ENCODE data around the gene FOCAD.
"Not testable (repeated sequence)": the region's sequence is repeated elsewhere in the genome, so short reads cannot be mapped to it uniquely, and the experiment has no call there.

Gene FOCAD

DNA sequence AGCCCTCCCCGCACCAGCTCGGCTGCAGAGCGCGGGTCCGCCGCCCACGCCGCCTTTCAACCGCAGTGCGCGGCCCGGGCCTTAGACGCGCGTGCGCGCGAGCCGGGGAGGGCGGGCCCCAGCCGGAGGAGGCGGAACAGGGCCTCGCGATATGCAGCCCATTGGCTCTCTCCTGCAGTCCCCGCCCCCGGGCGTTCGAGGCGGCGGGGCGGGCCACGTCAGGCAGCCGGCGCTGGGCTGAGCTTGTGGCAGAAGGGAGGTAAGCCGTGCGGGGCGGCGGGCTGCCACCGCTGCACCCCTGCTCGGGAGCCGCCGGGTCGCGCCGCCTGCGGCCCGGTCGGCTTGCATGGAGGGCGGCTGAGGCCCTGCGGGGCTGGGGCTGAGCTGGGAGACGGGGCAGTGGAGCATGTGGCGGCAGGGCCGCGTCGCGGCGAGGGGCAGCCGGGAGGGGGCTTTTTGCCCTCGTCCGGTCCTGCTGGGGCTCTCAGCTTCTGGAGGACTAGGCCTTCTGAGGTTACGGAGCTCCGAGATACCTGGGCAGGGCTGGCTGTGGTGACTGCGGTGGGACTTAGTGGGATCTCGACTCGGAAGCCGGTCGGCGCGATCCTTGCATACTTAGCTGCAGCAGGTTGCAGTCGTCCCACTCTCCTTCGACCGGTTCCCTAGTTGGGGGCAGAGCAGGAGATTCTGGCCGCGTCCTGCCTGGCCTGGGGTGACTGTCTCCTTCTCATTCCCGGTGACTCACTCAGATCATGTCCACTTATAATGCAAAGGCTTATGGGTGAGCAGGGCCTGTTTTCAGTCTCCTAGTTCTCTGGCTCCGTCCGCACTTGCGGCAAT, at the start of gene FOCAD:
Gene FOCAD, plus strand, starts transcription at position 225 of the 840 bp plus-strand sequence. CDS start 31,095 bp downstream, outside the sequence.
- peak; percentile 92 for DNase-seq (ENCODE audit: low read depth)

DNA sequence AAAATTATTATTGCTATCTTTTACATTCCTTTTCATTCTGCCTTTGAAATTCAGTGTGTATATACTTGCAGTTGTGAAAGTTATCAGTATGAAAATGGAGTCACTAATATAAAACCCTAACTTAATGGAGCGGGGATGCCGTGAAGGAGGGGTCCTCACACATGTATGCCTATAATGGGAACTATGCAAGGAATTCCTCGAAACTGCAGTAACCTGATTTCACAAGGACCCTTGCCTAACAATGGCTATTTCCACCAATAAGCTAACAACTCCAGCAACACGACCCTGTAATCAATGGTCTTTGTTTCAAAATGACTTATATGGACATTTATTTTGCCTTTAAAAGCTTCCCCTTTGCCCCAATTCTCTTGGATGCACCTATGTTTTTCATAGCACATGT, 49.2 kb upstream of the FOCAD start:
- no peak for DNase-seq (ENCODE audit: low read depth)

GRCh38 chr9:20636888-20637440, 47.1 kb upstream of the FOCAD start:
- no peak for DNase-seq (ENCODE audit: low read depth)

- DNase-seq (ENCODE audit: low read depth): peak; percentile 63
Measured at GRCh38 chr9:20640331-20641187, 43.5 kb upstream of the FOCAD start.

DNA sequence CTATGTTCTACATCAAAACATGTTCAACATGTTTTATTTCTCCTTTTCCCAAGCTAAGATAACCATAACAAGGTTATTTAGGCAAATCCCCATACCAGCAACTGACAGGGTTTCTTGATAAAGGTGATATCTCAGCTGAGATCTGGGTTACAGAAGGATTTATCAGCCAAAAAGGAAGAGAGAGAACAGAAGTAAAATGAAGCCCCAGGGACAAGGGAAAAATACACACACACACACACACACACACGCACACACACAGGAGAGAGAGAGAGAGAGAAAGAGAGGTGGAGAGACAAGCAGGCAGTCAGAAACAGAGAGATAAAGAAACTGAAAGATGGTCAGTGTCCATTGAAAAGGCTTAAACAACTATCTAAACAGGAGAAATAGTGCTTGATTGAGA, 42.0 kb upstream of the FOCAD start:
- no peak for DNase-seq (ENCODE audit: low read depth)

- no peak for DNase-seq (ENCODE audit: low read depth)
Measured at GRCh38 chr9:20643660-20644059, 40.4 kb upstream of the FOCAD start.

DNA sequence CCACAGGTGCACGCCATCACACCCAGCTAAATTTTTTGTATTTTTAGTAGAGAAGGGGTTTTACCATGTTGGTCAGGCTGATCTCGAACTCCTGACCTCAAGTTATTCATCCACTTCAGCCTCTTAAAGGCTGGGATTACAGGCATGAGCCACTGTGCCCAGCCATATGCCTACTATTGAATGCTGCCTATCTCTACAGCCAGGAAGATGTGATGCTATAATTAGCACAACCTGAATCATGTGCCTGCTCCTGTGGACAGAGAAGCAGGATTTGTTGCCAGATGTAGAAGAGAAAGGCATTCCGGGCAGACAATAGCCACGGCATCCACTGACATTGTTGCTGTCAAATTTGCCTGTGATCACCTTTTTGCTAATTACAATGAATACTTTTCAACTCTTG, 37.4 kb upstream of the FOCAD start:
- no peak for DNase-seq (ENCODE audit: low read depth)

DNA sequence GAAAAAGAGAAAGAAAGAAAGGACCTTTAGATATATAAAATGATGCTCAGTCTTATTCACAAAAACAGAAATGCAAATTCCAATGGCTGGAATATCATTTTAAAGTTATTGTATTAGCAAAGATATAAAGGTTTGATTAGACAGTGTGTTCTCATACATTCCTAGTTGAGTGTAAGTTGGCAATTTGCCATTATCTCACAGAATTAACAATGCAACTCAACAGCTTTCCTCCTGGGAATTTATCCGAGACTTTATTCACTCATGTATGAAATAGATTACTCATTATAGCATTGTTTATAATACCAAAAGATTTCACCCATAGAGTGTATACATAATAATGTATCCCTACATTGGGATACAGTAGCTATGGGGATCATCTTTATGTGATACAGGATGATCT, 34.7 kb upstream of the FOCAD start:
- DNase-seq (ENCODE audit: low read depth): no peak

DNA sequence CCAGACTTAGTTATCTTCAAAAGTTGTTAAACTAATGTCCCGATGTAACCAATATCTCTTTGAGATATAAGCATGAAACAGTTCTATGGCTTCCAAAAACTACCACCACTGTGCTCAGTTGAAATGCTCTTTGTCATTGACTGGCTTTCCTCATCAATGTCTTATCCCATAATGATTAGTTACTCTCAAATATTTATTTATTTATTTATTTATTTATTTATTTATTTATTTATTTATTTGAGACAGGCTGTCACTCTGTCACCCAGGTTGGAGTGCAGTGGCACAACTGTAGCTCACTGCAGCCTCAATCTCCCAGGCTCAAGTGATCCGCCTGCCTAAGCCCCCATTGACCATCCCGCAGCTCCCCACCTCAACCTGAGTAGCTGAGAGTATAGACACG, 33.7 kb upstream of the FOCAD start:
- DNase-seq (ENCODE audit: low read depth): no peak

GRCh38 chr9:20650750-20651299, 33.2 kb upstream of the FOCAD start:
- DNase-seq (ENCODE audit: low read depth): no peak

DNA sequence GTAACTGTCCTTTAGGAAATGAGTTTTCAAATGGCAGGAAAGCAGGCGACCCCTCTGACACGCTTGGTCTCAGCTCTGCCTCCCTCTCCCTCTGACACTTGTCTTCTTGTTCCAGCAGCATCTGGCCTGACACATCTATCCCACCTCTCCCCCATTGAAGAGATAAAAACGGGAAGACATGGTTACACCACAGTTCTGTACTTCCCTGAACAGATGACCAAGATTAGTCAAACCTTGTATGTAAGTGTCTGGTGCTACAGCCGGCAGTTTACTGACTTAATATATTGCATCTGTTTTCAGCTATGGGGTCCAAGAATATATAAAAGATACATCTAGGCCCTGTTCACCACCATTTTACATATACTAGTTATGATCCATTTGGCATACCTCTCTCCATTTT, 32.1 kb upstream of the FOCAD start:
- no peak for DNase-seq (ENCODE audit: low read depth)

GRCh38 chr9:20658246-20658667, 25.8 kb upstream of the FOCAD start:
- DNase-seq (ENCODE audit: low read depth): not testable (repeated sequence)

- no peak for DNase-seq (ENCODE audit: low read depth)
Measured at GRCh38 chr9:20658677-20659473, 25.2 kb upstream of the FOCAD start.

GRCh38 chr9:20659474-20659967, 24.5 kb upstream of the FOCAD start:
- no peak for DNase-seq (ENCODE audit: low read depth)

DNA sequence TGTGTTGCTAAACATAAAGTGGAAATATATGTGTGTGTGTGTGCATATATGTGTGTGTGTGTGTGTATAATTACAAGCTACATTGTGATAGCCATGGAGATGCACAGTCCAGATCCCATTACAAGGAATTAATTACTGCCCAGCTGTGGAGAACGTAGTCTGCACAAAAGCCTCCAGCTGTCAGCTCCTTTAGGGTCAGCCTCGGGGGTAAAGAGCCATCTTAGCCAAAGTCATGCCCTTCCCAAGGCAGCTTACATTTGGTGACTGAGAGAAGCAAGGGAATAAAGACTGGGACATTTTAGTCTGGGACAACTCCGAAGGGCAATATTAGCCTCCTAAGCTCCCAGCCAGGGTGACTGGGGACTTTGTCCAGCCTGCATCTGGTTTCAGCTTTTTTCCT, 21.9 kb upstream of the FOCAD start:
- DNase-seq (ENCODE audit: low read depth): no peak

- DNase-seq (ENCODE audit: low read depth): no peak
Measured at GRCh38 chr9:20663133-20663532, 20.9 kb upstream of the FOCAD start.

- DNase-seq (ENCODE audit: low read depth): no peak
Measured at GRCh38 chr9:20664501-20664900, 19.6 kb upstream of the FOCAD start.

DNA sequence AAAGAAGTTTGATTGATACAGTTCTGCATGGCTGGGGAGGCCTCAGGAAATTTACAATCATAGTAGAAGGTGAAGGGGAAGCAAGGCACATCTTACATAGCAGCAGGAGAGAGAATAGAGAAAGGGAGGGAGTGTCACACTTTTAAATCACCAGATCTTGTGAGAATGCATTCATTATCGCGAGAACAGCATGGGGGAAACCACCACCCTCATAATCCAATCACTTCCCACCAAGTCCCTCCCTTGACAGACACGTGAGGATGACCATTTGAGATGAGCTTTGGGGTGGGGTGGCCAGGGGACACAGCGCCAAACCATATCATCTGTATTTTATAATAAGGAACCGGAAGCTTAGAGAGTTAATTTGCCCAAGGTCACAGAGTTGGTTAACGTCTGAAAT, 13.7 kb upstream of the FOCAD start:
- DNase-seq (ENCODE audit: low read depth): no peak

DNA sequence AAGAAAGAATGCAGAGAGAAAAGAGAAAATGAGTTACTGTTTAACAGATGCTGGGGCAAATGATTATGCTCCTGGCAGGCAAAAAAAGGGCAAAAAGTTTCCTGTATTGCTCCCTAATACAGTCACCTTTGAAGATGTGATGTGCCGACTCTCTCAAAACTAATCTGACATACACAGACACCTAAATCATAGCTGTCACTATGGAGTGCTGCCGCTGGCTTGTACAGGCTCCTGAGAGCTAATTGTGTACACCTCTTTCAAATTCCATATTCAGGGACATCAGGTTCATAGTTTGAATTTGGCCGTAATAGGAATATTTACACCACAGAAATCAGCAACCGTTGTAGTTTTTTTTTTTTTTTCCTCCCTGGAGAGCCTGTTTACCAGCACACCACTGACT, 12.4 kb upstream of the FOCAD start:
- DNase-seq (ENCODE audit: low read depth): no peak

- not testable (repeated sequence) for DNase-seq (ENCODE audit: low read depth)
Measured at GRCh38 chr9:20673537-20673936, 10.5 kb upstream of the FOCAD start.

GRCh38 chr9:20681467-20681866, 2.6 kb upstream of the FOCAD start:
- no peak for DNase-seq (ENCODE audit: low read depth)
